Neural progenitor cell (in vitro differentiated cells): ENCODE measurements around the gene ANTXRL.

Source experiments
- CTCF ChIP-seq: fragments of 200-600 bp; sonication (generic); IDR thresholded peaks from 2 replicates; pipeline ENCODE4 v1.5.1; 2017; ENCODE audit warnings: antibody characterized with exemption, mild to moderate bottlenecking
- EZH2phosphoT487 ChIP-seq: fragments of 200-600 bp; sonication (generic); IDR thresholded peaks from 2 replicates; pipeline ENCODE4 v1.6.1; 2017; ENCODE audit warnings: antibody characterized with exemption

GRCh38 chr10:46318799-46319198 is 32.0 kb downstream of the ANTXRL start:
- TF ChIP-seq CTCF (no peak), EZH2phosphoT487 (no peak)
